ENCODE data around the gene LMAN2.
A peak's percentile ranks its signal among the peaks of the same experiment; 100 is the strongest.

LMAN2 gene, protein sequence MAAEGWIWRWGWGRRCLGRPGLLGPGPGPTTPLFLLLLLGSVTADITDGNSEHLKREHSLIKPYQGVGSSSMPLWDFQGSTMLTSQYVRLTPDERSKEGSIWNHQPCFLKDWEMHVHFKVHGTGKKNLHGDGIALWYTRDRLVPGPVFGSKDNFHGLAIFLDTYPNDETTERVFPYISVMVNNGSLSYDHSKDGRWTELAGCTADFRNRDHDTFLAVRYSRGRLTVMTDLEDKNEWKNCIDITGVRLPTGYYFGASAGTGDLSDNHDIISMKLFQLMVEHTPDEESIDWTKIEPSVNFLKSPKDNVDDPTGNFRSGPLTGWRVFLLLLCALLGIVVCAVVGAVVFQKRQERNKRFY

GRCh38 chr5:177351392-177352329 lies at the start of gene LMAN2:
TSS of gene LMAN2 (minus strand) at chr5:177351668. CDS start at chr5:177351647, 21 bp downstream.
- peak; percentile 84 for DNase-seq

DNA sequence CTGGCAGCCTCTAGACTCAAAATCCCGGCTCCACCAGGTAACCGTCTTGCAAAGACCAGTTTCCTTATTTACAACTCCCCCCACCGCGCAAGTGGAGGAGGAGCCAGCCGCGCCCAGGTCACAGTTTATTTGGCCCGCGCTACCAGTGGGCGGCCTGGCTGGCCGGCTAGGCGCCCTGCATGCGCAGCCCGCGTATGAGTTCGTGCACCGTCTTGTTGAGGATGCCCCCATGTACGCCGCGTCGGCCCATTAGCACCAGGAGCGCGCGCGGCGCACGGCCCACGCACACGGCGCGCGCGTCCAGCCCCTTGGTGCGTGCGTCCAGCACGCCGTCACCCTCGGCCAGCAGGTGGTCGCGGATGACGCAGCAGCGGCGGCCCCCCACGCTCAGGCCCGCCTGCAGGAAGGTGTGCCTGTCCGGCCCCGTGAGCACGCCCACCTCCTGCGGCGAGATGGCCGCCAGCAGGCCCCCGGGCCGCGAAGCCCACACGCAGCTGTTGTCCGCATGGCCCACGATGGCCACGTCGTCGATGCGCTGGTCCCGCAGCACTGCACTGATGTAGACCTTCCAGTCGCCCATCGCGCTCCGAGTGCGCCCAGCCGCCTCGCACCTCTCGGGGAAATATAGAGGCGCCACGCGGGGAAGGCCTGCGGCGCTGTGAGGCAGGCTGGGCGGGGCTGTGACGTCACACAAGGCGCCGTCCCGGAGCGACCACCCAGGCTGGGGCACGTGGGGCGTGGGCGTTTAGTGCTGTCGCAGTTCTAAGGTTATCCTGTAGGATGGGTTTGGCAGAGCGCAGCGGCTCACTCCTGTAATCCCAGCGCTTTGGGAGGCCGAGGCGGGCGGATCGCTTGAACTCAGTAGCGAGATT lies 48.8 kb upstream of the LMAN2 start, which contains the start of gene PFN3:
Gene PFN3 (minus strand): TSS at position 665 of the 872 bp plus-strand sequence. CDS start 85 bp downstream, at position 580.
- DNase-seq: no peak

DNA sequence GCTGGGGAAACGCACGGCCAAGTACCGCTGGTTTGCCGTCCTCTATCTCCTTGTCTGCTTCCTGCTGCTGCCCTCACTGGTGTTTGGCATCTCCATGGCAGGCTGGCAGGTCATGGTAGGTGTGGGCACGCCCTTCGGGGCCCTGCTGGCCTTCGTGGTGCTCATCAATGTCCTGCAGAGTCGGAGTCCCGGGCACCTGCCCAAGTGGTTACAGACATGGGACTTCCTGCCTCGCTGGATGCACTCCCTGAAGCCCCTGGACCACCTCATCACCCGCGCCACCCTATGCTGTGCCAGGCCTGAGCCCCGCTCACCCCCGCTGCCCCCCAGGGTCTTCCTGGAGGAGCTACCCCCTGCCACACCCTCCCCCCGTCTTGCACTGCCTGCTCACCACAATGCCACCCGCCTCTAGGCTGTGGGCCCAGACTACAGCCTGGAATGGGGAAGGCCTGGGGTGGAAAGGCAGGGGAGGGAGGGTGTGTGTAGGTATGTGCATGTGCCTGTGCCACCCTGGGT lies 46.5 kb upstream of the LMAN2 start:
- DNase-seq: no peak

DNA sequence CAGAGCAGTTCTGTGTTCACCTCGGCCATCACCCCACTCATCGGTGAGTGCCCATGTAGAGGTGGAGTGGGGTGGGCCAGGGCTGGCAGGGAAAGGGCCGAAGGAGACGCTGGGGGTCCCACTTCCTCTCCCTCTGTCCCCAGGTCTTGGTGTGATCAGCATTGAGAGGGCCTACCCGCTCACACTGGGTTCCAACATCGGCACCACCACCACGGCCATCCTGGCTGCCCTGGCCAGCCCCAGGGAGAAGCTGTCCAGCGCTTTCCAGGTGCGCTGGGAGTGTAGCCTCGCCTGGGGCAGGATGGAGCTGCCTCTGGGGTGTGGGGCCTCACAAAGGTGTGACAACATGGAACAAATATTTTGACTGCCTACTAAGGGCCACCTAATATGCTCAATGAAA lies 45.3 kb upstream of the LMAN2 start:
- DNase-seq: no peak

DNA sequence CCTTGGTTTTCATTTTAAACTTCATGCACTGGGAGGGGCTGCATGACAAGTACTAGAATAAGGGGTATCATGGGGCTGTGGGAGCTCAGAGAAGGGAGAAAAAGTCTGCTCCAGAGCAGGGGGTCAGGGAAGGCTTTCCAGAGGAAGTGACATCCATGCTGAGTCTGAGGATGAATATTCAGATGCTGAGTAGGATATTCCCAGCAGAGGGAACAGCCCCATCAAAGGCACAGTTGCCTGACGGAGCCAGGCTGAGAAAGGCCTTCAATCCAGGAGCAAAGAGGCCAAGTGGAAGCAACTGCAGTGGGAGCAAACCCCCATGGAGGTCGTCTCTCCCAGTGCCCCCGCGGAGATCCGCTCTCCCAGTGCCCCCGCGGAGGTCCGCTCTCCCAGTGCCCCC lies 44.6 kb upstream of the LMAN2 start:
- no peak for DNase-seq

- DNase-seq: no peak
These were observed 42.5 kb upstream of the LMAN2 start for GRCh38 chr5:177393990-177394389.

DNA sequence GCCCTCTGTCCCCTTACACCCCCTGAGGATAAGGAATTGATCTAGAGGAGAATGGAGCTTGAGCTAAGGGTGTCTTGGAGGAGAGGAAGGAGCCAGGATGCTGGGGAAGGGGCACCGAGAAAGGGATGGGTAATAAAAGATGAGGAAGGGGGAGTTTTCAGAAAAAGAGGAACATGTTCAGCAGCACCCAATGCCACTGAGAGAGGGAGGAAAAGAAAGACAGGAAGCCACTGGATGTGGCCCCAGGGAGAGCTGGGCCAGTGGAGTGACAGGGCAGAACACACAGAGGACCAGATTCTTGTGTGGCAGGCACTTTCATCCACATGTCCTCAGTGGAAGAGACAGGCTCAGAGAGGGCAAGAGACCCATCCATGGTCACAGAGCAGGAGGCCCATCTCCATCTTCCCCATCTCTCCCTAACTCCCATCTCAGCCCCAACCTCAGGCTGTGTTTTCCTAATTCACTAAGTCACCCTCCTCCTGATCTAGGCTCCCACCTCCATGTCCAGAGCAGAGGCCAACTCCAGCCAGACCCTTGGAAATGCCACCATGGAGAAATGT lies 41.8 kb upstream of the LMAN2 start:
- DNase-seq: no peak

- no peak for DNase-seq
These were observed 41.3 kb upstream of the LMAN2 start for GRCh38 chr5:177392765-177393164.

DNA sequence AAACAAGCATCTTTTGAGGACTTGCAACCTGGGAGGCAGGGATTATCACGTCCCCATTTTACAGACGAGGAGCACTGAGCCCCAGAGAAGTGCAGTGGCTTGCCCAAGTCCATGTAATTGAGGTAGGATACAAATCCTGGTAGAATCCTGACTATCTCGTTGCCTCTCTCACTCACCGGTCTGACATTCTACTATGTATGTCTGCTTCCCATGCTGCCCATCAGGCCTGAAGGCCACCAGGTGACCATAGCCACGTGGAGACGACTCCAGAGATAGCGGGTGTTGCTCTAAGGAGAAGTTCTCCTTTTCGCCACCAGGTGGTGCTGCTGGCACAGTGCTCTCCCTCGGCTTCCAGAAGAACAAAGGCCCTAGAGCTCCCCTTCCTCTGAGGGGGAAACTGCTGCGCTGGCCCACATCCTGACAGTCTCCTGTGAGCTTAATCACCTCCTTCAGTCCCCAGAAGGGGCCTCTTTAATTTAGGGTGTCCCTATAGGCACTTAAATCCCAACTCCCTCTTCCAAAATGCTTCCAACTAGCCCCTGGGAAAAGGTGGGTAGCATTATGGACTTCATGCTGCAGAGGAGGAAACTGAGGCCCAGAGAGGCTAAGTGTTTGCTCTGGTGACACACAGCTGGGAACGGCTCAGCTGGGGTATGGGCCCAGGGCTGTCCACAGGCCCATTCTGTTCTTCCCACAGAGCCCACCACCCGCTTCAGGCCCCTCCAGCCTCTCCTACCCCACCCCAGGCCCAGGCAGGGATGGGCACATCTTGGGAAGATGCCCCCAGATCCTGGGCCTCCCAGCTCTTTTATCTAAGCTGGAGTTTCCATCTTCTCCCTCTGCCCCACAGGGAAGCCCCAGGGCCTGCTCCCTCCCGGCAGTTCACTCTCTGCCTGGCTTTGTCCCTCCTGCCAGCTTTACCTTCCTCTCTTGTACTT lies 39.2 kb upstream of the LMAN2 start:
- peak; percentile 5 for DNase-seq

DNA sequence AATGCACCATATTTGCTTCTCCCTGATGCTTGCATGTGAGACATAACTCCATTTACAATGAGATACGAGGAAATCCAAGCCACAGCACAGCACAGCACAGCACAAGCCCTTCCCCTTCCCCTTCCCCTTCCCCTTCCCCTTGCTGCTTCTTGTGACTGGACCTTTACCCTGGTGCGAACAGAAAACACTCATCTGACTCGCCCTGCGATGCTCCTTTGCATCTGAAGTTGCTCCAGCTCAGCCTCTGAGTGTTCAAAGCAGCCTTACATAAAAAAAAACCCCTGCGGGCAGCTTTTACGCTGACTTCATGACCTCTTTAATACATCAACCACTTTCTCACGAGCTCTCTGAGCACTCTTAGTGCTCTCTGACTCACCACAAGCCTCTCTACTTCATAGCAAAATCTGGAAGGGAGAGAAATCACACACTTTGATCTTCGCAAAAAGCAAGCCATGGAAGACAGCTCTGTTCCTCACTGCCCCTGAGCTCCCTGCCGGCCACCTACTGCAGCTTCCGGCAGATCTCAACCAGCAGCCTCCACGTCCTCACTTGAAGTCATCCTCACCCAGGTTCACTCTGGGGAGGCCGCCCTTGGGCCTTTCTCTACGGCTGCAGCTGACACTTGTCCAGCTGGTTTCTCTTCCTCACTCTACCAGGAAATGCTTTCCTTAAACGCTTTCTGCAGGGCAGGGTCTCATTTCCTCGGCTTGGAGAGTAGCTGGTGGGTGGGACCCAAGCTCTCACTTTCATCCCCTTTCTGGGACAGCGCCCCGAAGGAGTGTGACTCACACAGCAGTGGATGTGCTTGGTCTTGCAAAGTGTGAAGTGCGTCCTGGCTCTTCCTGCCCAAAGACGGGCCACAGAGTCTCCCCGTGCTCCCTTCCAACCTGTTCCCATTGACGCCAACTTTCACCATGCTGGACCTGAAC lies 38.0 kb upstream of the LMAN2 start:
- DNase-seq: no peak

DNA sequence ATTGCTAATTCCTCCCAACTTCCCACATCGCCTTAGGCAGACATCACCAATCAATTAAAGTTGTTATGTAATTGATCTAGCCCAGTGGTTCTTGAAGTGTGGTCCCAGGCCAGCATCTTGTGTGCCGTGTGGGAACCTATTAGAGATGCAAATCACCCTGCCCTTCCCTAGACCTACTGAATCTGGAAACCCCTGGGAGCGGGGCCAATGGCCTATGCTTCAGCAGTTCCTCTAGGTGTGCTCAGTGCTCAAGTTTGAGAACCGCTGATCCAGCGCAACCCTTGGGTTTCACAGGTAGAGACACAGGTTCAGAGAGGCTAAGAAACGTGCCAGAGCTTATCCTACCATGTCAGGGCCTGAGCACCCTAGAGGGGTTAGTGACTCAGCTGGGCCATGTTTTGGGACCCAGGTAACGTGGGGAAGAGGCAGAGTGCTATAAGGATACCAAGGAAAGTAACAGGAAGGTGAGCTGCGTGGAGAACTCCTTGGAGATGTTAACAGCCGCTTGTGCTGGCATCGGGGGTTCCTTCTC lies 37.1 kb upstream of the LMAN2 start:
- DNase-seq: no peak

DNA sequence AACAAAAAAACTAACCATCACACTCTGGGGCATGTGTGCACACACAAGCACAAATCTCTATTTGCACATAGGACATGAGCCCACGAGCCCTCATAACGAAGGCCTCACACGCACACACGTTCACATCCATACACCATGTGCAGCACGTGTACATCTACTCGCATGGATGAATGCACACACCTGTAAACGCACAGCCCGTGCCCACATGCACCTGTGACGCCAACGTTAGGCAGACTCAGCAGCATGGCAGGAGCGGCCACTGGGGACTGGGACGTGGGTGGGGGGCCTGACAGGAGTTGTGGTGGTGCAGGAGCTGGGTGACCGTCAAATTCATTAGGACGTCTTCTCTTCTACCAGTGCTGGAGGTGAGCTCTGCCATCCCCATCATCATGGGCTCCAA lies 35.9 kb upstream of the LMAN2 start:
- no peak for DNase-seq

DNA sequence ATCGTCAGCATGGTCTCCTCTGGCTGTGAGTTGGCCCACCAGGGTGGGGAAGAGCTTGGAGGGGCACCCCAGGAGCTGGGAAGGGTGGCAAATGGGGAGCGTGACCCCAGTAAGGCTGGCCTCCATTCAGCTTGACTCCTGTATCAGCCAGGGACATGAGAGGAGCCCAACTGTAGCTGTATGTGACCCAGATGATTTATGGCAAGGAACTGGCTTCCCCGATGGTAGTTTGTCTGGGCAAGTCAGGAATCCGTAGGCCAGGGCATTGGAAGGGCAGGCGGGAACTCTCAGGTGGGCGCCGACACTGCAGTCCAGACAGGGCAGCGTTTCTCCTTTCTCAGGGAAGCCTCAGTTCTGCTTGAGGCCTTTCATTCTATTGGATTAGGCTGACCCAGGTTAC lies 35.1 kb upstream of the LMAN2 start:
- no peak for DNase-seq

GRCh38 chr5:177385720-177386119 lies 34.3 kb upstream of the LMAN2 start:
- no peak for DNase-seq

DNA sequence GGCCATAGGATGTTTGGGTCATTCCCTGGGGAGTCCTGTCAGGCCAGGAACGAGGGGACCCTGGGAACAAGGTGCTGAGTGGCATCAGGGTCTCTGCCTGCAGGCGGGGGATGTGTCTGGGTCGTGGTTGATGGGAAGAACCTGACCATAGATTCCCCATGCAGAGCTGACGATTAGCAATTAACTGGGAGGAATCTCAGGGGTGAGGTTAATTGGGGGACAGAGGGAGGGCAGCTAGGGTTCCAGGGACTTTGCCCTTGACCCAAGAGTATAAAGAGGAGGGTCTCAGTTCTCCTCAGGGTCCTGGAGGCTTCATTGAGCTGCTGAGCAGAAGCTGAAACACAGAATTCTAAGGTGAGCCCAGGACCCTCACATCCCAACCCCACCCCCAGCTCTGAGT lies 32.7 kb upstream of the LMAN2 start, which contains the start of gene SLC34A1:
Gene SLC34A1 (plus strand): TSS at position 301 of the 400 bp plus-strand sequence. CDS start 1,308 bp downstream, outside the sequence.
- no peak for DNase-seq

DNA sequence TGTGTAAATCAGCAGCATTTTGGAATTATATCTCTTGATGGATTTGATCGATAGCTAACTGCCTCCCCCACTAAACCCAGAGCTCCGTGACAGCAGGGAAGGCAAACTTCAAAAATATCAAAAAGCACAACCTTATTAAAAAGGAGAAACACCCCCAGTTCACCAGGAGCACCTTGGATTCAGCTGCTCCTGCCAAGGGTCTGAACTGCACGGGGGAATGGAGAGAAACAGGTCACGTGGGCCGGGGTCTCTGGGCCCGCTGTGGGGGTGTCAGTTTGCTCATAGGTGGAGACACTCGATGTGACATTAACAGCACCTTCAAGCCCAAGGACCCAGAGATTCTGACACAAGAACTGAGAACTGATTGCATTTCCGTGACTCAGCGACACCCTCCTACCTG lies 31.7 kb upstream of the LMAN2 start:
- DNase-seq: no peak

DNA sequence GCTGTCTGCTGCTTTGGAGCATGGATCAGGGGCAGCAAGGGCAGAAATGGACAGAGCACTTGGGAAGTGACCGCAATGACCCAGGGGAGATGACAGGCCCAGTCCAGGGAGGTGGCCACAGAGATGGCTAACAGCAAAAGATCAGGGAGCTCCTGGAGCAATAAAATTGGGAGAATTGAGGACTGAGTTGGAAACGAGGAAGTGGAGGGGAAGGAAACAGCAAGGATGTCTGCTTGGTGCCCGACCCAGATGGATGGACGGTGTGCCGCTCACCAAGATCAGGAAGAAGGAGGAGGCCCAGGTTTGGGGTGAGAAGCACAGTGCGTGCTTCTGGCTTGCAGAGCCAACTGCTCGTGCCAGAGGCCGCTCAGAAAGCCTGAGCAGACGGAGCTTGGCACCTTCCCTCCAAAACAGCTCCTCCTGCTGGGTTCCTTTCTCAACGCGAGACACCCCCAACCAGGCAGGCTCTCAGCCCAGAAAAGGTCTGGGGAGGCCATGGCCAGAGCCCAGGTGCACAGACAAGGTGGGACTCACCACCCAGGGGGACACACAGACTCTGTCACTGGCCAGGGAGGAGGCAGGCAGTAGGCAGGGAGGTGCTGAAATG lies 31.1 kb upstream of the LMAN2 start:
- DNase-seq: no peak

DNA sequence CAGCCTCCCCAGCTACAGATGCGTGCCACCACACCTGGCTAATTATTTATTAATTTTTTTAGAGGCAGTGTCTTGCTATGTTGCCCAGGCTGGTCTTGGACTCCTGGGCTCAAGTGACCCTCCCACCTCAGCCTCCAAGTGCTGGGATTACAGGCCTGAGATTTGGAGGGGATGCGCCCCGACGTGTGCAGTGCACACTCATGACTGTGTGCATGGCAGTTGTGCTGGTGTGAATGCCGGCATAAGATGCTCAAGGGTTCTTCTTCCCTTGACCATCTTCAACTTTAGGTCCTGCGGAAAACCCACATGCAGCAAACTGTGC lies 29.3 kb upstream of the LMAN2 start:
- no peak for DNase-seq

All from NCI-H524 treated with DMSO at 0.1 percent for 48 hours (cell line).